ENCODE data around the gene AUTS2. TPM values are rescaled to one million over a fixed set of nuclear protein-coding genes. Genes with fewer than 3 reads are reported as not detected.

AUTS2 gene
- total and polyA plus RNA-seq, 2 experiments from 2014 or later = 32.0 to 91.0 TPM

- Mint-ChIP-seq H3K27ac (no peak overlapping the region), H3K4me1 (peaks cover 29% of the 10 kb centered on the region), H3K4me3 (no peak overlapping the region), H3K27me3 (ENCODE audit: insufficient read depth, low read depth, poor library complexity) (peaks cover 4% of the 10 kb centered on the region), H3K9me3 (no peaks in the 10 kb centered on the region), H3K36me3 (ENCODE audit: low read depth) (no peaks in the 10 kb centered on the region)
- H3K4me3 ChIP-seq = no peak overlapping the region
- H3K4me1 ChIP-seq (ENCODE audit: insufficient read depth) = peaks cover 18% of the 10 kb centered on the region
- no peak for ATAC-seq
- H3K9me2 ChIP-seq (ENCODE audit: insufficient read depth) = no peaks in the 10 kb centered on the region
- H3K27ac ChIP-seq (ENCODE audit: low read depth) = no peak overlapping the region
- no peaks in the 10 kb centered on the region for H3K36me3 ChIP-seq (ENCODE audit: insufficient read depth)
- DNase-seq (ENCODE audit: low spot score) = no peak
- no peaks in the 10 kb centered on the region for H3F3A ChIP-seq (replicated peaks; ENCODE audit: low read depth)
- no peak overlapping the region for H3K4me2 ChIP-seq
- no peaks in the 10 kb centered on the region for H3K79me2 ChIP-seq (replicated peaks; ENCODE audit: insufficient read depth)
- H4K20me1 ChIP-seq (replicated peaks; ENCODE audit: insufficient read depth) = no peaks in the 10 kb centered on the region
- no peak overlapping the region for H2AFZ ChIP-seq
- no peaks in the 10 kb centered on the region for H3K27me3 ChIP-seq (ENCODE audit: insufficient read depth)
- no peak for TF ChIP-seq ETS1 (IDR thresholded peaks at IDR 0.05)
- no peak for TF ChIP-seq ZNF114 (CRISPR knock-in tag; IDR thresholded peaks at IDR 0.05)
- TF ChIP-seq CREB1 (CRISPR knock-in tag; IDR thresholded peaks at IDR 0.05; ENCODE audit: low read depth) = no peak
- no peak for TF ChIP-seq POLR2AphosphoS5 (IDR thresholded peaks at IDR 0.05; ENCODE audit: low read depth)
- TF ChIP-seq, protein P1, sequence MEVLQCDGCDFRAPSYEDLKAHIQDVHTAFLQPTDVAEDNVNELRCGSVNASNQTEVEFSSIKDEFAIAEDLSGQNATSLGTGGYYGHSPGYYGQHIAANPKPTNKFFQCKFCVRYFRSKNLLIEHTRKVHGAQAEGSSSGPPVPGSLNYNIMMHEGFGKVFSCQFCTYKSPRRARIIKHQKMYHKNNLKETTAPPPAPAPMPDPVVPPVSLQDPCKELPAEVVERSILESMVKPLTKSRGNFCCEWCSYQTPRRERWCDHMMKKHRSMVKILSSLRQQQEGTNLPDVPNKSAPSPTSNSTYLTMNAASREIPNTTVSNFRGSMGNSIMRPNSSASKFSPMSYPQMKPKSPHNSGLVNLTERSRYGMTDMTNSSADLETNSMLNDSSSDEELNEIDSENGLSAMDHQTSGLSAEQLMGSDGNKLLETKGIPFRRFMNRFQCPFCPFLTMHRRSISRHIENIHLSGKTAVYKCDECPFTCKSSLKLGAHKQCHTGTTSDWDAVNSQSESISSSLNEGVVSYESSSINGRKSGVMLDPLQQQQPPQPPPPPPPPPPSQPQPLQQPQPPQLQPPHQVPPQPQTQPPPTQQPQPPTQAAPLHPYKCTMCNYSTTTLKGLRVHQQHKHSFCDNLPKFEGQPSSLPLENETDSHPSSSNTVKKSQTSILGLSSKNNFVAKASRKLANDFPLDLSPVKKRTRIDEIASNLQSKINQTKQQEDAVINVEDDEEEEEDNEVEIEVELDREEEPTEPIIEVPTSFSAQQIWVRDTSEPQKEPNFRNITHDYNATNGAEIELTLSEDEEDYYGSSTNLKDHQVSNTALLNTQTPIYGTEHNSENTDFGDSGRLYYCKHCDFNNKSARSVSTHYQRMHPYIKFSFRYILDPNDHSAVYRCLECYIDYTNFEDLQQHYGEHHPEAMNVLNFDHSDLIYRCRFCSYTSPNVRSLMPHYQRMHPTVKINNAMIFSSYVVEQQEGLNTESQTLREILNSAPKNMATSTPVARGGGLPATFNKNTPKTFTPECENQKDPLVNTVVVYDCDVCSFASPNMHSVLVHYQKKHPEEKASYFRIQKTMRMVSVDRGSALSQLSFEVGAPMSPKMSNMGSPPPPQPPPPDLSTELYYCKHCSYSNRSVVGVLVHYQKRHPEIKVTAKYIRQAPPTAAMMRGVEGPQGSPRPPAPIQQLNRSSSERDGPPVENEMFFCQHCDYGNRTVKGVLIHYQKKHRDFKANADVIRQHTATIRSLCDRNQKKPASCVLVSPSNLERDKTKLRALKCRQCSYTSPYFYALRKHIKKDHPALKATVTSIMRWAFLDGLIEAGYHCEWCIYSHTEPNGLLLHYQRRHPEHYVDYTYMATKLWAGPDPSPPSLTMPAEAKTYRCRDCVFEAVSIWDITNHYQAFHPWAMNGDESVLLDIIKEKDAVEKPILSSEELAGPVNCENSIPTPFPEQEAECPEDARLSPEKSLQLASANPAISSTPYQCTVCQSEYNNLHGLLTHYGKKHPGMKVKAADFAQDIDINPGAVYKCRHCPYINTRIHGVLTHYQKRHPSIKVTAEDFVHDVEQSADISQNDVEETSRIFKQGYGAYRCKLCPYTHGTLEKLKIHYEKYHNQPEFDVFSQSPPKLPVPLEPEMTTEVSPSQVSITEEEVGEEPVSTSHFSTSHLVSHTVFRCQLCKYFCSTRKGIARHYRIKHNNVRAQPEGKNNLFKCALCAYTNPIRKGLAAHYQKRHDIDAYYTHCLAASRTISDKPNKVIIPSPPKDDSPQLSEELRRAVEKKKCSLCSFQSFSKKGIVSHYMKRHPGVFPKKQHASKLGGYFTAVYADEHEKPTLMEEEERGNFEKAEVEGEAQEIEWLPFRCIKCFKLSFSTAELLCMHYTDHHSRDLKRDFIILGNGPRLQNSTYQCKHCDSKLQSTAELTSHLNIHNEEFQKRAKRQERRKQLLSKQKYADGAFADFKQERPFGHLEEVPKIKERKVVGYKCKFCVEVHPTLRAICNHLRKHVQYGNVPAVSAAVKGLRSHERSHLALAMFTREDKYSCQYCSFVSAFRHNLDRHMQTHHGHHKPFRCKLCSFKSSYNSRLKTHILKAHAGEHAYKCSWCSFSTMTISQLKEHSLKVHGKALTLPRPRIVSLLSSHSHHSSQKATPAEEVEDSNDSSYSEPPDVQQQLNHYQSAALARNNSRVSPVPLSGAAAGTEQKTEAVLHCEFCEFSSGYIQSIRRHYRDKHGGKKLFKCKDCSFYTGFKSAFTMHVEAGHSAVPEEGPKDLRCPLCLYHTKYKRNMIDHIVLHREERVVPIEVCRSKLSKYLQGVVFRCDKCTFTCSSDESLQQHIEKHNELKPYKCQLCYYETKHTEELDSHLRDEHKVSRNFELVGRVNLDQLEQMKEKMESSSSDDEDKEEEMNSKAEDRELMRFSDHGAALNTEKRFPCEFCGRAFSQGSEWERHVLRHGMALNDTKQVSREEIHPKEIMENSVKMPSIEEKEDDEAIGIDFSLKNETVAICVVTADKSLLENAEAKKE (CRISPR knock-in tag; IDR thresholded peaks at IDR 0.05) = no peak
- no peak for TF ChIP-seq CTCF (conservative IDR thresholded peaks at IDR 0.05; ENCODE audit: low read depth in 2 of 2)
Observed at GRCh38 chr7:70036695-70037094, 438.4 kb downstream of the AUTS2 start.

All from GM23338 (cell line).